ENCODE measurements around the gene SLC19A3. TPM values are rescaled to one million over a fixed set of nuclear protein-coding genes. Genes with fewer than 3 reads are reported as not detected.
"Not testable (repeated sequence)": the region's sequence is repeated elsewhere in the genome, so short reads cannot be mapped to it uniquely, and the experiment has no call there.

SLC19A3 gene
- total RNA-seq, 1 experiment from 2014 or later, result 0.26 TPM

DNA sequence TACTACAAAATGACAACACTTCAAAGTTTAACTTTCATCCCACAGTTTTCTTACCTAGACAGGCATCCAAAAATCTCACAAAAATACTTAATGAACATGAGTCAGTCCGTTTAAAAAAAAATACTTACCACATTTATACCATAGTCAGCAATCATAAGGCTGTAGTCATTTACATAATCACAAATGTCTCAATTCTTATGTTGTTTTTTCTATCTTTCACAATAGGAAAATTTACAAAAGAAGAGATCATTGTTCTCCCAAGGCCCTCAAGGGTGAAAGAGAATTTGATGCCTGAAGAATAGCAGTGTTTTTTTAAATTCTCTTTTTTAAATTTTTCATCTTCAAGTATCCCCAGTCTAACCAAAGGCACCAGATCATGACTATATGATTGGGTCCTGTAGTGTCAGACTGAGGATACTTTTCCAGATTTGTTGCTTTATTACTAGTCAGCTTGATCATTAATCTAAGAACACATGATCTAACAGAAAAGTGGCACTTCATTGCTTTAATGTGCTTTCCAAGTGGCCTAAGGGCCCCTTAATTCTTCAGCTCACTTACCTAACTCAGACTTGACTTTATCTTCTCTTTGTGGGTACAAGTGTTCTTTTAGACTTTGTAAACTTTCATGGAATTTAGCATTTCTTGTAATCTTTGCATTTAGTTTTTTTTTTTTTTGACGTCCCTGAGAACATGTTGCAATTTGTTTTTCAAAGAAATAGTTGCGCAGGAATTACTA is 46.5 kb downstream of the SLC19A3 start:
- Histone ChIP-seq H3K79me2 (ENCODE audit: low read length) (no peaks in the 10 kb centered on the region), H4K20me1 (ENCODE audit: low read length) (no peaks in the 10 kb centered on the region), H3K9ac (ENCODE audit: low read length) (no peak overlapping the region), H3K9me2 (replicated peaks; ENCODE audit: low read length) (no peaks in the 10 kb centered on the region), H3K4me2 (ENCODE audit: low read length) (no peak overlapping the region), H3K4me1 (ENCODE audit: insufficient read depth, low read length) (no peaks in the 10 kb centered on the region), H2AFZ (ENCODE audit: low read length) (no peak overlapping the region), H3K27ac (ENCODE audit: low read length) (no peak overlapping the region), H3F3A (ENCODE audit: low read length, unreplicated experiment) (no peaks in the 10 kb centered on the region), H3K9me3 (ENCODE audit: low read length) (no peaks in the 10 kb centered on the region), H3K36me3 (ENCODE audit: low read depth, low read length) (no peaks in the 10 kb centered on the region), H3K27me3 (ENCODE audit: low read length) (no peaks in the 10 kb centered on the region), H3K4me3 (ENCODE audit: low read length) (no peak overlapping the region)
- no TSS peak for BruUV-seq (replicated peaks)
- POLR2A ChIA-PET (ENCODE audit: unreplicated experiment), result no interaction called here
- no peak for TF ChIP-seq EZH2phosphoT487 (IDR thresholded peaks at IDR 0.05; ENCODE audit: borderline replicate concordance, low read length)
- TF ChIP-seq, protein P1, sequence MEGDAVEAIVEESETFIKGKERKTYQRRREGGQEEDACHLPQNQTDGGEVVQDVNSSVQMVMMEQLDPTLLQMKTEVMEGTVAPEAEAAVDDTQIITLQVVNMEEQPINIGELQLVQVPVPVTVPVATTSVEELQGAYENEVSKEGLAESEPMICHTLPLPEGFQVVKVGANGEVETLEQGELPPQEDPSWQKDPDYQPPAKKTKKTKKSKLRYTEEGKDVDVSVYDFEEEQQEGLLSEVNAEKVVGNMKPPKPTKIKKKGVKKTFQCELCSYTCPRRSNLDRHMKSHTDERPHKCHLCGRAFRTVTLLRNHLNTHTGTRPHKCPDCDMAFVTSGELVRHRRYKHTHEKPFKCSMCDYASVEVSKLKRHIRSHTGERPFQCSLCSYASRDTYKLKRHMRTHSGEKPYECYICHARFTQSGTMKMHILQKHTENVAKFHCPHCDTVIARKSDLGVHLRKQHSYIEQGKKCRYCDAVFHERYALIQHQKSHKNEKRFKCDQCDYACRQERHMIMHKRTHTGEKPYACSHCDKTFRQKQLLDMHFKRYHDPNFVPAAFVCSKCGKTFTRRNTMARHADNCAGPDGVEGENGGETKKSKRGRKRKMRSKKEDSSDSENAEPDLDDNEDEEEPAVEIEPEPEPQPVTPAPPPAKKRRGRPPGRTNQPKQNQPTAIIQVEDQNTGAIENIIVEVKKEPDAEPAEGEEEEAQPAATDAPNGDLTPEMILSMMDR (conservative IDR thresholded peaks at IDR 0.05; ENCODE audit: low read depth, low read length), result no peak
- no peak for TF ChIP-seq EZH2 (IDR thresholded peaks at IDR 0.05; ENCODE audit: low read length, unreplicated experiment)
- no peak for ATAC-seq
- intact Hi-C loops (cut with micrococcal nuclease), result no loop called here
- CTCF ChIA-PET, result no interaction called here
- DNase-seq, result no peak

DNA sequence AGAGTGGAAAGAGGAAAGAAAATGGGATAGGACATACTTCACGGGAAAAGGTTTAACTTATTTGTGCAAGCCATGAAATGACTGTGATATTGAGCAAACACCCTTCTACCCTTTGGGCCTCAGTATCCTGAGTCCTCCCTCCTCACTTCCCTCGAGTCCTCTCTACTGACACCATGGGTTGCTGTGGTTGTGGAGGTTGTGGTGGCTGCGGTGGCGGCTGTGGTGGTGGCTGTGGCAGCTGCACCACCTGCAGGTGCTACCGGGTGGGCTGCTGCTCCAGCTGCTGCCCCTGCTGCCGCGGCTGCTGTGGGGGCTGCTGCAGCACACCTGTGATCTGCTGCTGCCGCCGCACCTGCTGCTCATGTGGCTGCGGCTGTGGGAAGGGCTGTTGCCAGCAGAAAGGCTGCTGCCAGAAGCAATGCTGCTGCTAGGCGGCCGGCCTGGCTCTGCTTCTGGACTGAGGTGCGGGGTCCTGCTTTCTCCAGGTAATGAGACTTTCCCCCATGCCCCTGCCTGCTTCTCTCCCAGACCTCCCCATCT is 51.1 kb downstream of the SLC19A3 start, which contains the start of gene SCYGR5:
Gene SCYGR5, plus strand, starts transcription at position 174 of the 540 bp plus-strand sequence. Its CDS starts 0 bp downstream, at position 174.
- H3K36me3 ChIP-seq (ENCODE audit: low read depth, low read length); intact Hi-C loops (cut with micrococcal nuclease); H3K9me3 ChIP-seq (ENCODE audit: low read length); DNase-seq; H3F3A ChIP-seq (ENCODE audit: low read length, unreplicated experiment); H4K20me1 ChIP-seq (ENCODE audit: low read length); H3K4me3 ChIP-seq (ENCODE audit: low read length); POLR2A ChIA-PET (ENCODE audit: unreplicated experiment); CTCF ChIA-PET; H3K9me2 ChIP-seq (replicated peaks; ENCODE audit: low read length); H3K9ac ChIP-seq (ENCODE audit: low read length); H3K4me2 ChIP-seq (ENCODE audit: low read length); H3K27me3 ChIP-seq (ENCODE audit: low read length); ATAC-seq; BruUV-seq (replicated peaks); H3K27ac ChIP-seq (ENCODE audit: low read length); H2AFZ ChIP-seq (ENCODE audit: low read length); H3K4me1 ChIP-seq (ENCODE audit: insufficient read depth, low read length); H3K79me2 ChIP-seq (ENCODE audit: low read length): not testable (repeated sequence)

DNA sequence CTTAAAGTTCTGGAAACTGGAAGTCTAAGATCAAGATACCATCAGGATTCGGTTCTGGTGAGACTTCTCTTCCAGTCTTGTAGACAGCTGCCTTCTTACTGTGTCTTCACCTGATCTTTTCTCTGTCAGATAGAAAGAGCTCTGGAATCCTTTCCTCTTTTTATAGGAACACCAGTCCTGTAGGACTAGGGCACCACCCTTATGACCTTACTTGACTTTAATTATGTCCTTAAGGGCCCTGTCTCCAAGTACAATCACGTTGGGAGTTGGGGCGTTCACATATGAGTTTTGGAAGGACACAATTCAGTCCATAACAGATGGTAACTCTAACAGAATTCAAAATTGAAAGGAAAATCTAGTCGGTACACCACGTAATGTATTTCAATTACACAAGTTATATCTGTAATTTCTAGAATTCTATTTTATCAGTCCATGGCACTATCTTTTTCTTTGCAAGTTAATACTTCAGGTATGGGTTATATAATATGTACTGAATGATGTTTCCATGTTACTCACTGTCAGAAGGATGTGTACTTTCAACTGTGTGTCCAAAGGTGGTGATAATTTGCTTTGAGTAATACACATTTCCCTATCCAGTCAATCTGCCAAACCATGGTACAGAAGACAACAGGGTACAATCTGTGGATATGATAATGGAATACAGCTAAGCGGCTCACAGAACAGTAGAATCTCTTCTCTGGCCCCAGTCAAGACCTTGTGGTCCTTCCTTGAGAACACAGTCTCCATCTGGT is 52.5 kb downstream of the SLC19A3 start:
- Histone ChIP-seq H4K20me1 (ENCODE audit: low read length) (no peaks in the 10 kb centered on the region), H3K4me2 (ENCODE audit: low read length) (no peak overlapping the region), H3F3A (ENCODE audit: low read length, unreplicated experiment) (no peaks in the 10 kb centered on the region), H2AFZ (ENCODE audit: low read length) (no peak overlapping the region), H3K4me1 (ENCODE audit: insufficient read depth, low read length) (no peaks in the 10 kb centered on the region), H3K4me3 (ENCODE audit: low read length) (no peak overlapping the region), H3K79me2 (ENCODE audit: low read length) (no peaks in the 10 kb centered on the region), H3K27ac (ENCODE audit: low read length) (no peak overlapping the region), H3K9me2 (replicated peaks; ENCODE audit: low read length) (no peaks in the 10 kb centered on the region), H3K36me3 (ENCODE audit: low read depth, low read length) (no peaks in the 10 kb centered on the region), H3K9ac (ENCODE audit: low read length) (no peak overlapping the region), H3K27me3 (ENCODE audit: low read length) (no peaks in the 10 kb centered on the region), H3K9me3 (ENCODE audit: low read length) (no peaks in the 10 kb centered on the region)
- TF ChIP-seq, protein P1 (conservative IDR thresholded peaks at IDR 0.05; ENCODE audit: low read depth, low read length), result no peak
- no peak for TF ChIP-seq EZH2phosphoT487 (IDR thresholded peaks at IDR 0.05; ENCODE audit: borderline replicate concordance, low read length)
- TF ChIP-seq EZH2 (IDR thresholded peaks at IDR 0.05; ENCODE audit: low read length, unreplicated experiment), result no peak
- intact Hi-C loops (cut with micrococcal nuclease), result no loop called here
- ChIA-PET POLR2A (ENCODE audit: unreplicated experiment) (interaction anchor here (0.7 kb wide), 1 partner anchor 926 kb away, joined by 5 read pairs; no protein-coding TSS in a partner anchor), CTCF (no interaction called here)
- no TSS peak for BruUV-seq (replicated peaks)
- no peak for ATAC-seq
- DNase-seq, result no peak
